Embryonic facial prominence (tissue), 1 donor: Measurements from ENCODE around the gene RXRA.
A peak's percentile ranks its signal among the peaks of the same experiment; 100 is the strongest.

Experiments used
- DNase-seq: peaks from one replicate; pipeline ENCODE4 v3.0.0-alpha.2; 2016; ENCODE audit errors: extremely low spot score

The RXRA gene

GRCh38 chr9:134433101-134433500 is 106.8 kb downstream of the RXRA start:
- DNase-seq, result no peak

DNA sequence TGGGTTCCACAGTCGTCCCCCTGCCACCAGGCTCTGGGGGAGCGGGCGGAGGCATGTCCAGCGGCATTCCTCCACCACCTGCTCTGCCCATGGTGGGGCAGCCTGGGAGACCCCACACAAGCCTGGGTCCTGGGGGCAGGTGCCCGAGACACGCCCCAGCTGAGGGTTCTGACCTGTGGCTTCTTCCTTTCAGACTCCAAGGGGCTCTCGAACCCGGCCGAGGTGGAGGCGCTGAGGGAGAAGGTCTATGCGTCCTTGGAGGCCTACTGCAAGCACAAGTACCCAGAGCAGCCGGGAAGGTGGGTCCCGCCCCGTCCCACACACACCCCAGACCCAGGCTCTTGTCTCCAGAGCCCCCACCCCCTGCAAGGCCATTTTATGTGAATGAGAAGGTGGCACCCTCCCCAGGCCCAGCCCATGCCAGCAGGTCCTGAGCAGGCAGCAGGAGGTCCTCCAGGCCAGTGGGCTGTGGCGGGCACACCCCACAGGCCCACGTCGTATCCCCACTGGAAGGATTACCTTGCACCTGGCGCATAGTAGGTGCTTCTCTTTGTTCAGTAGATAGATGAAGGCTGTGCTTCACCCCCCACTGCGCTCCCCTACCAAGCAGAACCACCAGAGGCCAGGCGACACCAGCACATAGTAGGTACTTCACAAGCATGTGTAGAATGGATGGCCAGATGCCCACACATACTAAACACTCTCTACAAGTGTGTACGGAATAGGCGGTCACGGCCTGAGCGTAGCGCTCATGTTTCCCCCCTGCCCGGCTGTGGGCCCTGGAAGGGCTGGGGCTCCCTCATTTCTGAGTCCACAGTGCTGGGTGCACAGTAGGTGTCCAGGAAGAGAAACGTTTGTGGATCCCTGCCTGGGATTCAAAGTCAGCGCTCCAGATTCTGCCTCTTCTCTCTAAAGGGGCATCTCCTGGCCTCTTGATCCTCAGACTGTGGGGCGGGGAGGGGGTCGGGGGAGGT is 107.9 kb downstream of the RXRA start:
- no peak for DNase-seq

GRCh38 chr9:134434894-134435506 is 108.7 kb downstream of the RXRA start:
- peak; percentile 90 for DNase-seq

DNA sequence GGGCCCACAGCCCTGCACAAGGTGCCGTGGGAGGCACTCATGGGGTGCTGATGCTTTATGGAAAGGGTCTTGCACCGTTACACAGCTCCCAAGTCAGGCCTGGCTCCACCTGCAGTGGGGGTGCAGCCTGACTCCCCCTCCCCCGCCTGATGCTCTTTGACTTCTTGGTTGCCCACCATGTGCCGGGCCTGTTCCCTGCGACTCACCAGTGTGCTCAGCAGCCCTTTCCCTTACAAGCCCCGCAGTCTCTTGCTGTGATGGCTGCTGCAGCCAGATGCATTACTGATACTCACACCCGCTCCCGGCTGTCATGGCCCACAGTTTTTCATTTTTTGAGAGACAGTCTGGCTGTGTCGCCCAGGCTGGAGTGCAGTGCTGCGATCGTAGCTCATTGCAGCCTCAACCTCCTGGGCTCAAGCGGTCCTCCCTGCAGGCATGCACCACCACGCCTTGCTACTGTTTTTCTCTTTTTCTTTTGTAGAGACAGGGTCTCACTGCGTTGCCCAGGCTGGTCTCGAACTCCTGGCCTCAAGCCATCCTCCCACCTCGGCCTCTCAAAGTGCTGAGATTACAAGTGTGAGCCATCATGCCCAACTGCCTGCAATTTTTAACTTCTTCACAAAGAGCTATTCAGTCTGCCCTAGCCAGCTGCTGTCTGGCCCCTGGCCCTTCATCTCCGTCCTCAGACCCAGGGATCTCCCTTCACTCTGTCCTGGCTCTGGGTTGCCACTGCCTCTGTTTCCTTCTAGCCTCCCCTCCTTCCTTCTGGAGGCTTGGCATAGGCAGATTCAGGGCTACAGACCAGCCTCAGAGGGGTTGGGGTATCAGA is 109.5 kb downstream of the RXRA start:
- DNase-seq, result no peak

DNA sequence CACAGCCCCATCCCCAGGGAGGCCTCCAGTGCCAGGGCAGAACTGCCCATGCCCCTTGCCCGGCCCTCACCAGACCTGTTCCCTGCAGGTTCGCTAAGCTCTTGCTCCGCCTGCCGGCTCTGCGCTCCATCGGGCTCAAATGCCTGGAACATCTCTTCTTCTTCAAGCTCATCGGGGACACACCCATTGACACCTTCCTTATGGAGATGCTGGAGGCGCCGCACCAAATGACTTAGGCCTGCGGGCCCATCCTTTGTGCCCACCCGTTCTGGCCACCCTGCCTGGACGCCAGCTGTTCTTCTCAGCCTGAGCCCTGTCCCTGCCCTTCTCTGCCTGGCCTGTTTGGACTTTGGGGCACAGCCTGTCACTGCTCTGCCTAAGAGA is 110.1 kb downstream of the RXRA start:
- DNase-seq, result no peak

GRCh38 chr9:134436911-134437310 is 110.7 kb downstream of the RXRA start:
- DNase-seq, result no peak

DNA sequence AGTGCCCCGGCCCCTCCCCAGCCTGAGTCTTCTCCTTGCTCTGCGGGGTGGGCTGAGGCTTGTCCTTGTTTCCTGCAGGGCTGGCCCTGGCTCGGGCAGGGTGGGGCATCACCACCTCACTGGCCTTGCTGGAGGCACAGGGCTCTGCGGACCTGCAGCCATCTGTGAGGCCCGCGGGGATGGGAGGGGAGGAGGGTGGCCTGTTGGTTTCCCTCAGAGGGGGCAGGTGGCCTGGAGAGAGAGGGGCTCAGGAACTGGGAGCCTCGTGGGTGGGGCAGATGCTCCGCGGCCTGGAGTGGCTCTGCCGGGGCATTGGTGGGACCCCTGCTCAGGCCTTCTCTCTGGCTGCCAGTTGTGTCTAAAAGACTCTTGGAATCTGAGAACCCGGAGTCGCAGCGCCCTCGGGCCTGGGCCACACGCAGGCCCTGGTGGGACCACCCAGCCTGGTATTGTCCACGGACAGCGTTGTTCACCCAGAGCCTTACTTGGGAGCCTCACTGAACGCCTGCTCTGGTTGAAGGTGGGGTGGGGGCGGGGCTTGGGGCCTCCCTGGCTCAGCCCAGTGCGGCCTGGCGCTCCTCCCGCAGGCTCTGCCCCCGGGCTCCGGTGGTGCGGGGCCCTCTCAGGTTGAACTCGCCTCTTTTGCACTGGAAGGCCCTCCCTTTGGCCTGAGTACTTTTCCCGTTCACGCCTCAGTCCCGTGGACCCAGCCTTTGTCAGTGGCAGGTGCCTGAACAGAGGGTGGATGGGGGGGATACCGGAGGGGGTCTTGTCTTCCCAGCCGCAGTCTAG is 111.3 kb downstream of the RXRA start:
- no peak for DNase-seq

GRCh38 chr9:134438195-134438788 is 112.0 kb downstream of the RXRA start:
- no peak for DNase-seq

GRCh38 chr9:134439368-134439784 is 113.1 kb downstream of the RXRA start:
- no peak for DNase-seq

DNA sequence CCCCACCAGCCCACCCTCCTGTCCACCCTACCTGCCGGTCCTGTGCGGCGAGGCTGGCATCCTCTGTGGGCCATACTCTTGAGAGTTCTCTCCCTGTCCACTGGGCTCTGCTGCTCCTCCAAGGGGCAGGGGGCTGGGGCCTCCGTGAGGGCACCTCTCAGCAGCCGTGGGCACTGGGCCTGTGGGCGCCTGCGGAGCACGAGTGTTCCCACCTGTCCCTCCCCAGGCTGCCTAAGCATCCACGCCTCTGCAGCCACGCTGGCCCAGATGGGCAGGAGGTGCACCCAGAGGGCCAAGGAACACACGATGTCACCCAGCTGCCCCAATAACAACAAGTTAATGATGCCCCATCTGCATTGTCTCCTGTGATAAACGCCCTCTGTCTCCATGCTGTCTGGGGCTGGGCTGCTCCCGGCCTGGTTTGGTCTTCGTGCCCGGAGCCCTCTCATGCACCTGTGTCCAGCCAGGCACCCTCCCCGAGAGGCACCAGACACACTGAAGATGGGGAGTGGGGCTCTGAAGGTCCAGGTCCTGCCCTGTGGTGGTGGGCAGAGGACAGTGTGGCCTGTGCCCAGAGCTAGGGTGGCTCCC is 114.5 kb downstream of the RXRA start:
- no peak for DNase-seq

DNA sequence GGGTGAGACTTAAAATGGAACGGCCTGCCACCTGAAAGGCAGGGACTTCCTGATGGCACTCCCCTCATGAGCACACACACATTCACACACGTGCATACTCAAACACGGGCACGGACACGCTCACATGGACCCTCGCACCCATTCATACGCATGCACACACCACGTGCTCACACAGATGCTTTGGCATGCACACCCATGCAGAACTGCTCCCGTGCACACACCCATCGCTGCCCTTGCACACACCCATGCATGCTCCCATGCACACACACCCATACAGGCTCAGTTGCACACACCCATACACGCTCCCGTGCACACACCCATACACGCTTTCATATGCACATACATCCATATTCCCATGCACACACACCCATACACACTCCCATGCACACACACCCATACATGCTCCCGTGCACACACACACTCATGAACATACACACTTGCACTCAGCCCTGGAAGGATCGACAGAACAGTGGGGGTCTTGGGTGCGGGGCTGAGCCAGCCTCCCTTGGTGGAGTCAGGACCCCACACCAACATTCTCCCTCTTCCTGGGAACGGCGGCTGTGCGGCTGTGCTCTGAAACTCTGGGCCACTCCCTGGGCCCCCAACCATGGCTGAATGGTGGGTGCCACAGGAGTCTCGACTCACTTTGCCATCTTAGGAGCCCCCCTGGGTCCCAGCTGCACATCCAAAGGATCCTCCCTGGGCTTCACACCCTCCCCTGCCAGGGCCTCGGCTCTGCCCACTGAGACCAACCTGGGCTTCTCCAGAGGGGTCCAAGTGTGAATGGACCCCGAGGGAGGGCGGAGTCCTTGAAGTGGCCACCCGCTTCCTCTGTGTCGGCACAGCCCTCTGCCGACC is 115.2 kb downstream of the RXRA start:
- DNase-seq, result no peak

DNA sequence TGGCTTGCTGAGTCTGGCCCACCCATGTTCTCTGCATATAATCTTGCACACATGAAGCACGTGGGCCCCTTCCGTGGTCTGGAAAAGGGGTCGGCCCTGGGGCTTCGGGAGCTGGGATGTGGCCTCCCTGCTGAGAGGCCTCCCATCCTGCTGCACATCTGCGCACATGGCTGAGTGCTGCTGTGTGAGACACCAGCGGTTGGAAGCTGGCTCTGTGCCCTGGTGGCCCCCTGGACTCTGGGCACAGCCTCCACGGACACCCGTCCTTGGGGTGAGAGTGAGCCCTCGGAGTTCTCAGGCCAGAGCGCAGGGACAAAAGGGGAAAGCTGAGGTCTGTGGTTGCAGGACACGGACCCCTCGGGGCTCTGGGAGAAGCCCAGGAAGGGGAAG is 115.8 kb downstream of the RXRA start:
- no peak for DNase-seq

GRCh38 chr9:134442486-134443173 is 116.4 kb downstream of the RXRA start:
- DNase-seq, result no peak

- DNase-seq, result no peak
Observed at GRCh38 chr9:134443174-134444037, 117.2 kb downstream of the RXRA start.

DNA sequence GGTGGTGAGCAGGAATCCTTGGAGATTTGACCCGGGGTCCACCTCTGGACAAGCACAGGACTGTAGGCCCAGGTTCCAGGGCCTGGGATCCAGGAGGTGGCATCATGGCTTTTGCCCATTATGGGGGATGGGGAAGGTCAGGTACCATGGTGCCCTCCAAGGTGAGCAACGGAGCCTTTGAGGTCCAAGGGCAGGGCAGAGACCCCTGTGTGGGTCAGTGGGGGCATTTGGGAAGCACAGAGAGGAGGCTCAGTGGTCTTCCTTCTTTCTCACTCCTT is 117.7 kb downstream of the RXRA start:
- DNase-seq, result no peak

DNA sequence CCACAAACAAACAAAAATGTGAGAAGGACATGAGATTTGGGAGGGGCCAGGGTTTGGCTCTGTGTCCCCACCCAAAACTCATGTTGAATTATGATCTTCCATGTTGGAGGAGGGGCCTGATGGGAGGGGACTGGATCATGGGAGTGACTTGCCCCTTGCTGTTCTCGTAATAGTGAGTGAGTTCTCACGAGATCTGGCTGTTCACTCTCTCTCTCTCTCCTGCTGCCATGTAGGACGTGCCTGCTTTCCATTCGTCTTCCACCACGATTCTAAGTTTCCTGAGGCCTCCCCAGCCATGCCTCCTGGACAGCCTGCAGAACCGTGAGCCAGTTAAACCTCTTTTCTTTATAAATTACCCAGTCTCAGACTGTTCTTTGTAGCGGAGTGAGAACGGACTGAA is 118.7 kb downstream of the RXRA start:
- no peak for DNase-seq

GRCh38 chr9:134449180-134449916 is 123.1 kb downstream of the RXRA start:
- DNase-seq, result peak; percentile 94
